Measurements from ENCODE around the gene FGF13. TPM values are rescaled to one million over a fixed set of nuclear protein-coding genes. Genes with fewer than 3 reads are reported as not detected.

Gene FGF13
- total and polyA plus RNA-seq, 2 of the 4 experiments (the other 2 are of a cell fraction), result 0.18 TPM; not detected in 1

DNA sequence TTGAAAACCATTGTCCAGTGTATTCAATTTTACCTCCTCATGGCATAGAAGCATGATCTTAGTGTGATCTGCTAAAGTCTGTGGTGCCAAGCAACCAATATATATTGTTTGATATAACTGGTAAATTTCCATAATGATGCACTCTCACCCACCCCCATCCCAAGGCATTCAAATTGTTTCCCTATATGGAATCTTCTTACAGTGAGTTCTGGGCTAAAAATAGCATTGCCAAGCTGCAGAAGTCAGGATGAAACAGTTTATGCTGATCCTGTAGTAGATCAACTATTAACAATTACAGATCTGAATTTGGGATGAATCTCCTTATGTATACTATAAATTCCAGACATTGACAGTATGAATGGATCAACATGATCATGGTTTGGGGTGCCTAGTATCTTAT, 20.9 kb downstream of the FGF13 start:
- dilution Hi-C loops (cut with HindIII; ENCODE audit: low sequenced_read_pairs, unreplicated experiment) (no loop called here), in situ Hi-C loops (cut with MboI; ENCODE audit: low sequenced_read_pairs) (no loop called here), intact Hi-C loops (cut with micrococcal nuclease) (no loop called here)
- Histone ChIP-seq H3K4ac (ENCODE audit: low read depth, low read length) (no peak overlapping the region), H2BK15ac (ENCODE audit: low read depth, low read length) (no peak overlapping the region), H3K56ac (ENCODE audit: extremely low read depth, insufficient read depth, low read length) (no peak overlapping the region), H3K9me3 (ENCODE audit: control insufficient read depth, insufficient read depth, low read length) (no peaks in the 10 kb centered on the region), H3K18ac (ENCODE audit: low read depth, low read length) (no peak overlapping the region), H2AK9ac (replicated peaks; ENCODE audit: low read depth, low read length, poor library complexity) (no peak overlapping the region), H3K79me1 (ENCODE audit: low read depth in 1 of 2, low read length in 2 of 2) (no peaks in the 10 kb centered on the region), H2BK5ac (ENCODE audit: low read depth, low read length, poor library complexity, severe bottlenecking) (no peak overlapping the region), H3K4me2 (ENCODE audit: low read depth, low read length) (no peak overlapping the region), H3K23ac (ENCODE audit: low read depth, low read length) (no peak overlapping the region), H3K14ac (replicated peaks; ENCODE audit: low read depth, low read length) (no peak overlapping the region), H3K9ac (ENCODE audit: low read depth, low read length) (no peak overlapping the region), H4K20me1 (ENCODE audit: insufficient read depth, low read length) (no peaks in the 10 kb centered on the region), H2BK20ac (ENCODE audit: low read depth, low read length) (no peak overlapping the region), H3K4me3 (ENCODE audit: insufficient read depth, low read depth, low read length) (no peak overlapping the region), H2BK120ac (ENCODE audit: low read depth, low read length) (no peak overlapping the region), H3K9me1 (ENCODE audit: insufficient read depth, low read length) (no peaks in the 10 kb centered on the region), H3K36me3 (ENCODE audit: control insufficient read depth, insufficient read depth, low read length) (no peaks in the 10 kb centered on the region), H4K5ac (ENCODE audit: low read depth, low read length) (no peak overlapping the region), H4K8ac (ENCODE audit: low read depth in 2 of 2, low read length in 2 of 2) (no peak overlapping the region), H3K4me1 (ENCODE audit: control insufficient read depth, insufficient read depth, low read length) (no peaks in the 10 kb centered on the region), H2AK5ac (ENCODE audit: low read depth, low read length) (no peak overlapping the region), H3K27ac (ENCODE audit: insufficient read depth, low read length) (no peak overlapping the region), H2AFZ (replicated peaks; ENCODE audit: low read length, poor library complexity) (no peak overlapping the region), H3K27me3 (ENCODE audit: control insufficient read depth, insufficient read depth, low read length) (no peaks in the 10 kb centered on the region), H4K91ac (ENCODE audit: insufficient read depth, low read depth, low read length) (no peak overlapping the region)
- ChIA-PET POLR2A (ENCODE audit: unreplicated experiment) (no interaction called here), CTCF (interaction anchor here (0.7 kb wide), 1 partner anchor 1003 kb away, joined by 4 read pairs; no protein-coding TSS in a partner anchor)
- no peak for ATAC-seq (ENCODE audit: low read depth)
- DNase-seq, result no peak
- no TSS peak for BruUV-seq (replicated peaks)
- no peak for TF ChIP-seq SMC3 (IDR thresholded peaks at IDR 0.05; ENCODE audit: low read depth, low read length)
- TF ChIP-seq CTCF (conservative IDR thresholded peaks at IDR 0.05; ENCODE audit: low read depth, low read length), result no peak
- no peak for TF ChIP-seq RFX5 (IDR thresholded peaks at IDR 0.05; ENCODE audit: low read depth, low read length)
- TF ChIP-seq RAD21 (IDR thresholded peaks at IDR 0.05; ENCODE audit: low read length), result no peak
- TF ChIP-seq CHD1 (IDR thresholded peaks at IDR 0.05; ENCODE audit: low read depth, low read length), result no peak
- no peak for TF ChIP-seq NFE2L2 (IDR thresholded peaks at IDR 0.05; ENCODE audit: low read depth, low read length)
- TF ChIP-seq ELK1 (IDR thresholded peaks at IDR 0.05; ENCODE audit: borderline replicate concordance, low read depth, low read length), result no peak
- no peak for TF ChIP-seq RCOR1 (IDR thresholded peaks at IDR 0.05; ENCODE audit: insufficient replicate concordance, low read length)

All from IMR-90 (cell line).